GM10248 (cell line): ENCODE results near the gene ACAN.
A peak's percentile ranks its signal among the peaks of the same experiment; 100 is the strongest.

Experiments
- CTCF ChIA-PET: fragments of 300-600 bp; sonication (Branson Sonifier 250); formaldehyde crosslinking; extraction: SDS; loops from one replicate; lab custom pipeline; 2021; ENCODE audit warnings: antibody characterized with exemption; lab: Yijun Ruan, JAX
- POLR2A ChIA-PET: fragments of 350-650 bp; sonication (Branson Sonifier 250); formaldehyde crosslinking; extraction: SDS; loops from one replicate; lab custom pipeline; 2020; ENCODE audit warnings: antibody characterized with exemption; lab: Yijun Ruan, JAX
- DNase-seq: peaks from one replicate; pipeline ENCODE4 v3.0.0; 2012; ENCODE audit errors: extremely low spot score
- TF ChIP-seq, protein P1 (sequence below): IDR thresholded peaks from 2 replicates; pipeline ENCODE4 v1.5.1; 2012; ENCODE audit warnings: mild to moderate bottlenecking, low read depth; ENCODE audit errors: extremely low read depth, missing control alignments, control extremely low read depth

Gene ACAN

DNA sequence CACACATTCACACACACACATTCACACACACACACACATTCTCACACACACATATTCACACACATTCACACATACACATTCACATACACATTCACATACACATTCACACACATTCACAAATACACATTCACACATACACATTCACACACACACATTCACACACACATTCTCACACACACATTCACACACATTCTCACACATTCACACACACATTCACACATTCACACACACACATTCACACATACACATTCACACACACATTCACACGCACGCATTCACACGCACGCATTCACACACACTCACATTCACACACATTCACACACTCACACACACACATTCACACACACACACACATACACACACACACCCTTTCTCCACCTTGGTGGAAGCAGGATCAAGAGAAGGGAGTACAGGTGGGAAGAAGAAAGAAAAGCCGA lies 97.8 kb downstream of the ACAN start:
- no peak for DNase-seq
- ChIA-PET POLR2A (no interaction called here), CTCF (no interaction called here)
- TF ChIP-seq, protein P1, sequence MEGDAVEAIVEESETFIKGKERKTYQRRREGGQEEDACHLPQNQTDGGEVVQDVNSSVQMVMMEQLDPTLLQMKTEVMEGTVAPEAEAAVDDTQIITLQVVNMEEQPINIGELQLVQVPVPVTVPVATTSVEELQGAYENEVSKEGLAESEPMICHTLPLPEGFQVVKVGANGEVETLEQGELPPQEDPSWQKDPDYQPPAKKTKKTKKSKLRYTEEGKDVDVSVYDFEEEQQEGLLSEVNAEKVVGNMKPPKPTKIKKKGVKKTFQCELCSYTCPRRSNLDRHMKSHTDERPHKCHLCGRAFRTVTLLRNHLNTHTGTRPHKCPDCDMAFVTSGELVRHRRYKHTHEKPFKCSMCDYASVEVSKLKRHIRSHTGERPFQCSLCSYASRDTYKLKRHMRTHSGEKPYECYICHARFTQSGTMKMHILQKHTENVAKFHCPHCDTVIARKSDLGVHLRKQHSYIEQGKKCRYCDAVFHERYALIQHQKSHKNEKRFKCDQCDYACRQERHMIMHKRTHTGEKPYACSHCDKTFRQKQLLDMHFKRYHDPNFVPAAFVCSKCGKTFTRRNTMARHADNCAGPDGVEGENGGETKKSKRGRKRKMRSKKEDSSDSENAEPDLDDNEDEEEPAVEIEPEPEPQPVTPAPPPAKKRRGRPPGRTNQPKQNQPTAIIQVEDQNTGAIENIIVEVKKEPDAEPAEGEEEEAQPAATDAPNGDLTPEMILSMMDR: no peak

DNA sequence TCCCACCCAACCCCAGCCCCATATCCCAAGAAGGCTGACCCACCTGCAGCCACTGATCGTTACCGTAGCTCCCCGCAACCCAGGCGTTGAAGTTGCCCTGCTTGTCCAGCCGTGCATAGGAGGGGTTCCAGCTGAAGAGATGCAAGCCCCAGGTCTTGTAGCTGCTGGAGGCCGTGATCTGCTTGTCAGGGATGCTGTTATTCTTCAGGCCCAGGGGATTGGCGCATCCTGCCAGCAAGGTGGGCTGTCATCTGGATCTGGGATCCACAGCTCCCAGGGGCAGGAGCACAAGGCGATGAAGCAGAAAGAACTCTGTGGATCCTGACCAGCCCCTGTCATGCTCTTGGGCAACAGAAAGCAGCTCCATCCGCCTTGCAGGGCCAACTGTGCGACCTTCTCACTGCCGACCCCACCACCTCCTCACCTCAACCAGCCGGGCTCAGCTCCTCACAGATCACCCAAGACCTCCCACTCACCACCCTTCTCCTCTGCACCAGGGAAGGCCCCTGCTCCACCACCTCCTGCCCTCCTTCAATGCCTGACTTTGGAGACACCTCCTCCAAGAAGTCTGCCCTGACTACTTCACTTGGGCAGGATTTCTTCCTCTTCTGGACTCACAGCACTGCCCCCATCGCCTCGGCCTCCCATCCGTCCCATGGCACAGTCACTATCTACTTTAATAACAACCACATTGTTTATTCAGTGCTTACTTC lies 98.4 kb downstream of the ACAN start:
- TF ChIP-seq, protein P1: no peak
- CTCF ChIA-PET: no interaction called here
- POLR2A ChIA-PET: no interaction called here
- DNase-seq: no peak

DNA sequence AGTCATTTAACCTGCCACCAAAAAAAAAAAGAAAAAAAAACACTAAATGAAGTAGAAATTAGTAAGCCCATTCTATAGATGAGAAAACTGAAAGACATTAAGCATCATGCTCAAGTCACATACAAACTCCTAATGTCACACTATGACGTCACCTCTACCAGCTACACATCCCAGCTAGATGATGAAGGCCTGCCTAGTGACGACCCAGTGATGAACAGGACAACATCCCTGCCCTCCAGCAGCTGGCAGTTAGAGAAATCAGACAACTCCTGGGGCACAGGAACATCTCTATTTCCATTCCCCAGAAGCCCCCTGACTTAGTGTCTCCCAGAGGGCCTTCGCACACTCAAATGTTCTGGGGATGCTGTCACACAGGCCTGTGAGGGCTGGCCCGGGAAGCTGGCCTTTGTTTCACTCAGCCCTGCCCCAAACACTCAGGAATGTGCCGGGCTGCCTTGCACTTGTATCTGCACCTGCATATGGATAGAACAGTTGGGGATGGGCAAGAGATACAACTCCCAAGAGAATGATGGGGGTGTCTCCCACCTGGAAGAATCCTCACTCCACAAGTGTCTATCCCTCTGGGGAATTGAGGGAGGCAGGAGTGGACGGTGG lies 99.1 kb downstream of the ACAN start:
- POLR2A ChIA-PET: no interaction called here
- TF ChIP-seq, protein P1: no peak
- no peak for DNase-seq
- CTCF ChIA-PET: interaction anchor here (1.1 kb wide), 1 partner anchor 12 kb away, joined by 3 read pairs; no protein-coding TSS in a partner anchor

DNA sequence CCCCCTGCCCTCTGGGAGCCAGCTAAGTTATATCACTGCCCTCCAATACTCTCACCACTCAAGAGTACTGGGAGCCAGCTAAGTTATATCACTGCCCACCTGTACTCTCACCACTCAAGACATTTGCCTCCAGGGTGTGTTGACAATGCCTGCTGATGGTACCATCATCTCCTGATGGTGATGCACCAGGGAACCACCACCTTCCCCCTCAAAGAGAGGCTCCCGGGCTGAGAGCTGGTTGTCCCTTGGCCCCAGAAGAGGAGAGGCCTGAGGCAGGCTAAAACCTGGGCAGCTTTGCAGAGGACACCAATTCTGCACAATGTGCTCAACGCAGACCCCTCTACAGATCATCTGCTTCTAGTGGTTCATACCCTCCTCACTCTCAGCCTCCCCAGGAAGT lies 99.6 kb downstream of the ACAN start:
- ChIA-PET CTCF (interaction anchor here (1.1 to 3.6 kb wide), 3 partner anchors 9 to 275 kb away, joined by 3 to 23 read pairs (median 3); no protein-coding TSS in a partner anchor), POLR2A (no interaction called here)
- TF ChIP-seq, protein P1: no peak
- no peak for DNase-seq

DNA sequence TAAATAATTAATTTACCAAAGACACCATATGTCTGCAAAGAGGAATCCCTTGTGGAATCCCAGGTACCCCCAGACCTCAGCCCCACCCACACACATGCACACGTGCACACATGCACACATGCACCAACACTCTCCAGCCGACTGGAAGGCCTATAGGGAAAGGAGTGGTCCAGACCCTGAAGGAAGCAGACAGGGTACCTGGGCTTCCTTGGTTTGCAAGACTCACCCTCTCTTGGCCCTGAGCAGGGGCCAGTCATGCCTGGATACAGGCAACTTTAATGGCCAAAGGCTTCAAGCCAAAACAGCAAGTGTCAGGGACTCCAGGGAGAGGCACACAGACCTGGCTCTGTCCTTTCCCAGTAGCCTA lies 101.0 kb downstream of the ACAN start:
- DNase-seq: no peak
- ChIA-PET POLR2A (no interaction called here), CTCF (interaction anchor here (0.7 to 3.6 kb wide), 45 partner anchors 7 to 302 kb away, joined by 3 to 29 read pairs (median 5); partner anchors contain the start of genes HAPLN3, ISG20 and MFGE8)
- TF ChIP-seq, protein P1: no peak

DNA sequence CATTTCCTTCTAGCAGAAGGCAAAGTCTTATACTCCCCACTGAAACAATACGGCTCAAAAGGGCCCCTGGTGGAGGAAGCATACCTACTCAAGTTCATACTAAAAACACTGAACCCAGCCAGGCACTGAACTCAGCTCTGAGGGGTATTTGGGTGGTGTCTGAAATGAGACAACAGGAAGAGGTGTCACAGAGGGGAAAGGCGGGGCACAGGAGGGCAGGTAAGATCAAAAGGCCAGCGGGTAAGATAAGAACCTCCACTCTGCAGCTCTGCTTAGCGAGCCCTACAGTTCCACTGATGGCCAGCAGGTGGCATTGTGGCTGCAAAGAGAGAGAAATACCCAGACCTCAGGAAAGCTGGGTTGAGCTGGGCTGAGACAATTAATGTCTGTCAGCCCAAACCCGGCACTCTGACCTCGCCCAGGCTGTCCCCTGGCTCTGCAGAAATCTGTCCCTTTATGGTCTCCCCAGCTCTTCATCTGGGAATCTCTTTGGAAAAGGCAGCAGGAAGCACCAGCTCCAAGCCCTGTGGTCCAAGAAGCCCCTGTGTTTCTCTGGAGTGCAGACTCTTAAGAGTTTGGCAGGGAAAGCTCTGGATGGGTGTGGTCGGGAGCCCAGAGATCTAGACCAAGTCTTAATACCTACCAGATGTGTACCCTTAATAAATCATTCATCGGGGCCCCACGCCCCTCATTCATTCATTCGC lies 101.5 kb downstream of the ACAN start:
- ChIA-PET CTCF (interaction anchor here (0.7 to 3.6 kb wide), 51 partner anchors 9 to 396 kb away, joined by 3 to 29 read pairs (median 5); partner anchors contain the start of genes HAPLN3, ISG20 and MFGE8), POLR2A (no interaction called here)
- TF ChIP-seq, protein P1: peak; percentile 93
- peak; percentile 85 for DNase-seq
